H9 (cell line): ENCODE results near the gene PTPRR. TPM values are rescaled to one million over a fixed set of nuclear protein-coding genes. Genes with fewer than 3 reads are reported as not detected.

Experiments
- DNase-seq: peaks from one replicate; pipeline ENCODE4 v3.0.0-alpha.2; 2017
- H2AFZ ChIP-seq: one replicate; pipeline ENCODE4 v1.6.1; 2013; ENCODE audit warnings: mild to moderate bottlenecking, low read length, control low read depth, moderate library complexity
- H2AK5ac ChIP-seq: 2 replicates; pipeline ENCODE4 v1.6.1; 2013; ENCODE audit warnings: low read length, control low read depth, mixed read lengths; ENCODE audit not compliant: insufficient read length
- H2BK120ac ChIP-seq: one replicate; pipeline ENCODE4 v1.6.1; 2013; ENCODE audit warnings: low read depth, mild to moderate bottlenecking, low read length, control low read depth, inconsistent platforms; ENCODE audit not compliant: poor library complexity, severe bottlenecking
- H2BK12ac ChIP-seq: 2 replicates; pipeline ENCODE4 v1.6.1; 2013; ENCODE audit warnings: low read length, control low read depth, mixed read lengths, low read depth; ENCODE audit not compliant: insufficient read length
- H2BK15ac ChIP-seq: 2 replicates; pipeline ENCODE4 v1.6.1; 2013; ENCODE audit warnings: low read depth, low read length, control low read depth
- H2BK20ac ChIP-seq: one replicate; pipeline ENCODE4 v1.6.1; 2013; ENCODE audit warnings: low read depth, mild to moderate bottlenecking, low read length, control low read depth, inconsistent platforms; ENCODE audit not compliant: poor library complexity, severe bottlenecking
- H2BK5ac ChIP-seq: 2 replicates; pipeline ENCODE4 v1.6.1; 2013; ENCODE audit warnings: low read length, control low read depth, mixed read lengths; ENCODE audit not compliant: insufficient read length
- H3K14ac ChIP-seq: 2 replicates; pipeline ENCODE4 v1.6.1; 2013; ENCODE audit warnings: low read length, control low read depth; ENCODE audit not compliant: insufficient read depth
- H3K18ac ChIP-seq: 2 replicates; pipeline ENCODE4 v1.6.1; 2013; ENCODE audit warnings: low read depth, mild to moderate bottlenecking, mixed read lengths, low read length, control low read depth; ENCODE audit not compliant: insufficient read length
- H3K23ac ChIP-seq: 2 replicates; pipeline ENCODE4 v1.6.1; 2013; ENCODE audit warnings: low read length, control low read depth, mixed read lengths, low read depth; ENCODE audit not compliant: insufficient read length
- H3K23me2 ChIP-seq: 2 replicates; pipeline ENCODE4 v1.6.1; 2013; ENCODE audit warnings: low read depth, mild to moderate bottlenecking, mixed read lengths, low read length, control low read depth; ENCODE audit not compliant: insufficient read length, poor library complexity, severe bottlenecking
- H3K27ac ChIP-seq: 2 replicates; pipeline ENCODE4 v1.5.1; 2013; ENCODE audit warnings: low read length, control low read depth, mixed read lengths, low read depth; ENCODE audit not compliant: insufficient read length
- H3K27me3 ChIP-seq: 2 replicates; pipeline ENCODE4 v1.6.1; 2013; ENCODE audit warnings: low read length, control low read depth, inconsistent platforms; ENCODE audit not compliant: insufficient read depth
- H3K4ac ChIP-seq: 2 replicates; pipeline ENCODE4 v1.6.1; 2013; ENCODE audit warnings: low read depth, mild to moderate bottlenecking, control low read depth, inconsistent platforms, low read length, moderate library complexity
- H3K4me1 ChIP-seq: 2 replicates; pipeline ENCODE4 v1.6.1; 2013; ENCODE audit warnings: low read length, control low read depth, inconsistent platforms; ENCODE audit not compliant: insufficient read depth
- H3K4me2 ChIP-seq: 2 replicates; pipeline ENCODE4 v1.6.1; 2013; ENCODE audit warnings: low read length, control low read depth, mixed read lengths; ENCODE audit not compliant: insufficient read length, insufficient read depth
- H3K56ac ChIP-seq: 2 replicates; pipeline ENCODE4 v1.6.1; 2013; ENCODE audit warnings: low read depth, mild to moderate bottlenecking, mixed read lengths, low read length, control low read depth; ENCODE audit not compliant: insufficient read length
- H3K79me1 ChIP-seq: 2 replicates; pipeline ENCODE4 v1.6.1; 2013; ENCODE audit warnings: low read depth, mild to moderate bottlenecking, moderate library complexity, low read length, control low read depth, inconsistent platforms; ENCODE audit not compliant: insufficient read depth, poor library complexity, severe bottlenecking
- H3K79me2 ChIP-seq: 2 replicates; pipeline ENCODE4 v1.6.1; 2013; ENCODE audit warnings: low read length, control low read depth, inconsistent platforms; ENCODE audit not compliant: insufficient read depth
- H3K9ac ChIP-seq: 2 replicates; pipeline ENCODE4 v1.6.1; 2013; ENCODE audit warnings: low read length, control low read depth, mixed read lengths; ENCODE audit not compliant: insufficient read length; ENCODE audit errors: extremely low read depth
- H3K9me3 ChIP-seq: one replicate; pipeline ENCODE4 v1.6.1; 2013; ENCODE audit warnings: low read depth, low read length, inconsistent platforms; ENCODE audit not compliant: control insufficient read depth
- H3T11ph ChIP-seq: one replicate; pipeline ENCODE4 v1.6.1; 2013; ENCODE audit warnings: mild to moderate bottlenecking, low read length, control low read depth, inconsistent platforms
- H4K20me1 ChIP-seq: one replicate; pipeline ENCODE4 v1.6.1; 2013; ENCODE audit not compliant: control insufficient read depth, insufficient read length, insufficient read depth
- H4K5ac ChIP-seq: 2 replicates; pipeline ENCODE4 v1.6.1; 2013; ENCODE audit warnings: low read depth, mild to moderate bottlenecking, mixed read lengths, low read length, control low read depth; ENCODE audit not compliant: insufficient read length
- H4K8ac ChIP-seq: replicated peaks from 2 replicates; pipeline ENCODE4 v1.6.1; 2013; ENCODE audit warnings: low read length, control low read depth, mixed read lengths, low read depth; ENCODE audit not compliant: insufficient read length
- H4K91ac ChIP-seq: 2 replicates; pipeline ENCODE4 v1.6.1; 2013; ENCODE audit warnings: low read depth, mild to moderate bottlenecking, moderate library complexity, mixed read lengths, low read length, control low read depth; ENCODE audit not compliant: insufficient read length
- H3K27ac Mint-ChIP-seq, 3 experiments: 2 replicates in 2 of 3; 3 replicates in 1 of 3; pipeline ENCODE4 v1.8.0; 2020 to 2021; ENCODE audit warnings: mixed read lengths in 3 of 3, mild to moderate bottlenecking in 1 of 3, moderate library complexity in 1 of 3
- H3K27me3 Mint-ChIP-seq: 2 replicates; pipeline ENCODE4 v1.8.0; 2021; ENCODE audit warnings: low read depth, mild to moderate bottlenecking, moderate library complexity, mixed read lengths
- H3K36me3 Mint-ChIP-seq, 3 experiments: 2 replicates in 2 of 3; 3 replicates in 1 of 3; pipeline ENCODE4 v1.8.0; 2020 to 2021; ENCODE audit warnings: low read depth in 3 of 3, mixed read lengths in 3 of 3; ENCODE audit not compliant: insufficient read depth in 1 of 3
- H3K4me1 Mint-ChIP-seq, 2 experiments: 2 replicates each; pipeline ENCODE4 v1.8.0; 2020; ENCODE audit warnings: mixed read lengths in 2 of 2
- H3K4me3 Mint-ChIP-seq, 2 experiments: 2 replicates in 1 of 2; 3 replicates in 1 of 2; pipeline ENCODE4 v1.8.0; 2020 to 2021; ENCODE audit warnings: mild to moderate bottlenecking in 2 of 2, mixed read lengths in 2 of 2, moderate library complexity in 1 of 2
- H3K9me3 Mint-ChIP-seq, 2 experiments: 2 replicates in 1 of 2; 3 replicates in 1 of 2; pipeline ENCODE4 v1.8.0; 2020; ENCODE audit warnings: mild to moderate bottlenecking in 2 of 2, mixed read lengths in 2 of 2, moderate library complexity in 1 of 2
- WGBS: extraction: QIAGEN DNeasy Blood & Tissue Kit; methylation state at CpG from one replicate; pipeline ENCODE4 v1.1.7; 2013; ENCODE audit warnings: missing lambda C conversion rate, low lambda C conversion rate, mixed read lengths; ENCODE audit not compliant: insufficient read length; ENCODE audit errors: extremely low coverage; 5-methylcytosine and 5-hydroxymethylcytosine counted together
- total RNA-seq: library from RNA; stranded (reverse); gene quantifications from 2 replicates; pipeline ENCODE4 v1.2.1, GENCODE V29; 2021
- TF ChIP-seq, protein P1 (sequence below): fragments of 200-600 bp; sonication (generic); conservative IDR thresholded peaks from 3 replicates; pipeline ENCODE4 v1.8.0; 2021; ENCODE audit warnings: antibody characterized with exemption, mild to moderate bottlenecking

Gene PTPRR
- total RNA-seq, 1 experiment from 2014 or later, result 0.22 TPM

DNA sequence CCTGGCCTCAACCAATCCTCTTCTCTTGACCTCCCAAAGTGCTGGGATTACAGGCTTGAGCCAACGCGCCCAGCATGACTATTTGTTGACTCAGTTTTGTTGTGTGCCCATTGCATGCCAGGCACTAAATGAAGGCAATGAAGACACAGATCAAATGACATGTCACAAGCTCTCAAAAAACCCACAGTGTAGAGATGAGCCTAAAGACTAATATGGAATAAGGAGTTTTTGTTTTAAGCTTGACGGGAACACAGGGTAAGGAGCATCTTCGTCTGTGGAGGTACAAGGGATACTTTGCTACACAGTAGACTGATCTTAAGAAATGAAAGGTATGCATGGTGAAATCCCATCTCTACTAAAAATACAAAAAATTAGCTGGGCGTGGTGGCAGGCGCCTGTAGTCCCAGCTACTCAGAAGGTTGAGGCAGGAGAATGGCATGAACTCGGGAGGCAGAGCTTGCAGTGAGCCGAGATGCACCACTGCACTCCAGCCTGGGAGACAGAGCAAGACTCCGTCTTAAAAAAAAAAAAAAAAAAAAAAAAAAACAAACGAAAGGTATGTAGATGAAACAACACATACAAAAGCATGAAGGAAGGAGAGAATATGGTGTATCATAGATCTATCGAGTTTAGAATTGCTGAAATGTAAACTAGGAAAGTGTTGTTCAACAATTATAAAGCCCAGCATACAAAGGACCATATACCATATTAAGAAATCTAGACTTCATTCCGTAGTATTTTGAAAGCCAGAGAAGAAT lies 161.2 kb downstream of the PTPRR start:
- no CpG with 5 or more reads among the region's 12 CpGs for whole genome bisulfite sequencing

More for the DNA sequence above, 161.2 kb downstream of the PTPRR start:
- TF ChIP-seq, protein P1, sequence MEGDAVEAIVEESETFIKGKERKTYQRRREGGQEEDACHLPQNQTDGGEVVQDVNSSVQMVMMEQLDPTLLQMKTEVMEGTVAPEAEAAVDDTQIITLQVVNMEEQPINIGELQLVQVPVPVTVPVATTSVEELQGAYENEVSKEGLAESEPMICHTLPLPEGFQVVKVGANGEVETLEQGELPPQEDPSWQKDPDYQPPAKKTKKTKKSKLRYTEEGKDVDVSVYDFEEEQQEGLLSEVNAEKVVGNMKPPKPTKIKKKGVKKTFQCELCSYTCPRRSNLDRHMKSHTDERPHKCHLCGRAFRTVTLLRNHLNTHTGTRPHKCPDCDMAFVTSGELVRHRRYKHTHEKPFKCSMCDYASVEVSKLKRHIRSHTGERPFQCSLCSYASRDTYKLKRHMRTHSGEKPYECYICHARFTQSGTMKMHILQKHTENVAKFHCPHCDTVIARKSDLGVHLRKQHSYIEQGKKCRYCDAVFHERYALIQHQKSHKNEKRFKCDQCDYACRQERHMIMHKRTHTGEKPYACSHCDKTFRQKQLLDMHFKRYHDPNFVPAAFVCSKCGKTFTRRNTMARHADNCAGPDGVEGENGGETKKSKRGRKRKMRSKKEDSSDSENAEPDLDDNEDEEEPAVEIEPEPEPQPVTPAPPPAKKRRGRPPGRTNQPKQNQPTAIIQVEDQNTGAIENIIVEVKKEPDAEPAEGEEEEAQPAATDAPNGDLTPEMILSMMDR, result no peak
- no peak overlapping the region for H2BK5ac ChIP-seq
- no peak overlapping the region for H2BK20ac ChIP-seq
- H3K4me1 Mint-ChIP-seq, result peaks cover 37 to 42% of the 10 kb centered on the region in 2 experiments
- no peak overlapping the region for H3K14ac ChIP-seq
- no peak overlapping the region for H3K4me3 Mint-ChIP-seq
- H3K27ac Mint-ChIP-seq, result no peak overlapping the region
- no peaks in the 10 kb centered on the region for H3K9me3 ChIP-seq
- no peak overlapping the region for H3K9ac ChIP-seq
- H2AK5ac ChIP-seq, result no peak overlapping the region
- peaks cover 2 to 9% (median 6%) of the 10 kb centered on the region in 3 experiments; a peak in 5 of 7 replicates for H3K36me3 Mint-ChIP-seq
- H4K5ac ChIP-seq, result no peak overlapping the region
- no peaks in the 10 kb centered on the region for H3K79me2 ChIP-seq
- H3K23ac ChIP-seq, result no peak overlapping the region
- no peak overlapping the region for H3K4ac ChIP-seq
- no peaks in the 10 kb centered on the region for H3K27me3 Mint-ChIP-seq
- no peak overlapping the region for H2BK15ac ChIP-seq
- no peak for DNase-seq
- no peak overlapping the region for H3K27ac ChIP-seq
- no peaks in the 10 kb centered on the region for H3K27me3 ChIP-seq
- no peak overlapping the region for H2AFZ ChIP-seq
- no peak overlapping the region for H2BK12ac ChIP-seq
- no peak overlapping the region for H3K56ac ChIP-seq
- H3K4me1 ChIP-seq, result peaks cover 2% of the 10 kb centered on the region; the same call in 1 of the 2 replicates
- H2BK120ac ChIP-seq, result no peak overlapping the region
- no peak overlapping the region for H4K91ac ChIP-seq
- H3K18ac ChIP-seq, result no peak overlapping the region
- H3T11ph ChIP-seq, result no peak overlapping the region
- H3K23me2 ChIP-seq, result no peaks in the 10 kb centered on the region
- no peaks in the 10 kb centered on the region for H3K79me1 ChIP-seq
- H4K20me1 ChIP-seq, result no peaks in the 10 kb centered on the region
- H3K9me3 Mint-ChIP-seq, result peaks cover 4 to 9% of the 10 kb centered on the region in 2 experiments; a peak in 3 of 5 replicates
- H3K4me2 ChIP-seq, result no peak overlapping the region
- no peak overlapping the region for H4K8ac ChIP-seq
